ENCODE data around the gene RHEB.
"Not testable (repeated sequence)": the region's sequence is repeated elsewhere in the genome, so short reads cannot be mapped to it uniquely, and the experiment has no call there.

RHEB gene

GRCh38 chr7:151524845-151525244 lies 5.2 kb upstream of the RHEB start:
- no peak for DNase-seq

- no peak for DNase-seq
Measured at GRCh38 chr7:151524331-151524730, 4.6 kb upstream of the RHEB start.

GRCh38 chr7:151520419-151521261 lies 945 bp upstream of the RHEB start:
- peak; percentile 52 for DNase-seq

- not testable (repeated sequence) for DNase-seq
Measured at GRCh38 chr7:151518947-151519764, 539 bp downstream of the RHEB start.

GRCh38 chr7:151518105-151518946 lies 1.4 kb downstream of the RHEB start:
- peak; percentile 28 for DNase-seq

DNA sequence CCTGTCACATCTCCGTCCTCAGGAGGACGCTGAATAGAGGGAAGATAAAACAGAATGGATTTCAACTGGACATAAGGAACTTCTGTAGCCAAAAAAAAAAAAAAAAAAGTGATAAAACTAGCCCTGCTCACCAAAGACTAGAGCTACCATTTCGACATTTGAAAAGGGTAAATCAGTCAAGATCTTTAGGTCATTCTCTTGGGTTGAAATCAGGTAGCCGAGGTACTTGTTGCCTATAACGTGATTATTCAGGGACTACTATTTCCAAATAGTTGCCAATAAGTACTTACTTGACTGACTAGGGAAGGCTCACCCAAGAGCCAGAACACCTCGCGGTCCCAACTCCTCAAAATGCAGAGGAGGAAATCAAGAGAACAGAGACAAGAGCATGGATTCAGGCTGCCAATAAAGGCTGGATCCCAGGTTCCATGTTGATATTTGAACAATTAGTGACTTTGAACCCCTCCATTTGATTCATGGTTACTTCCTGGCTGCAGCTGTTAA lies 2.0 kb downstream of the RHEB start:
- DNase-seq = no peak

GRCh38 chr7:151515276-151515565 lies 4.5 kb downstream of the RHEB start:
- DNase-seq = no peak

DNA sequence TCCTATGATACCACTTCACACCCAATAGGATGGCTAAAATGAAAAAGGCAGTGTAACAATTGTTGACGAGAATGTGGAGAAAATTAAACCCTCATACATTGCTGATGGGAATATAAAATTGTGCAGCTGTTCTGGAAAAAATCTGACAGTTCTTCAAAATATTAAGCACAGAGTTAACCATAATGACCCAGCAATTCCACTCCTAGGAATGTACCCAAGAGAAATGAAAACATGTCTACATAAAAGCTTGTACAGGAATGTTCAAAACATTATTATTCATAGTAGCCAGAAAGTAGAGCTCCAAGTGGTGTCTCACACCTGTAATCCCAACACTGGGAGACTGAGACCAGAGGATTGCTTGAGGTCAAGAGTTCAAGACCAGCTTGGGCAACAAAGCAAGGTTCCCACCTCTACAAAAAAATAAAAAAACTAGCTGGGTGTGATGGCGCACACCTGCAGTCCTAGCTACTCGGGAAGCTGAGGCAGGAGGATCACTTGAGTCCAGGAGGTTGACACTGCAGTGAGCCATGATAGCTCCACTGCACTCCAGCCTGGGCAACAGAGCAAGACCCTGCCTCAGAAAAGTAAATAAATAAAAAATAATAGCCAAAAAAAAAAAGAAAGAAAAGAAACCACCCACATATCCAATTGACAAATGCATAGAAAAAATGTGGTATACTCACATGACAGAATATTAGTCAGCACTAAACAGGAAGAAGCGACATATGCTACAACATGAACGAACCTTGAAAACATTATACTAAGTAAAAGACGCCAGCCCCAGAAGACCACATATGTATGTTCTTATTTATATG lies 5.0 kb downstream of the RHEB start:
- no peak for DNase-seq

DNA sequence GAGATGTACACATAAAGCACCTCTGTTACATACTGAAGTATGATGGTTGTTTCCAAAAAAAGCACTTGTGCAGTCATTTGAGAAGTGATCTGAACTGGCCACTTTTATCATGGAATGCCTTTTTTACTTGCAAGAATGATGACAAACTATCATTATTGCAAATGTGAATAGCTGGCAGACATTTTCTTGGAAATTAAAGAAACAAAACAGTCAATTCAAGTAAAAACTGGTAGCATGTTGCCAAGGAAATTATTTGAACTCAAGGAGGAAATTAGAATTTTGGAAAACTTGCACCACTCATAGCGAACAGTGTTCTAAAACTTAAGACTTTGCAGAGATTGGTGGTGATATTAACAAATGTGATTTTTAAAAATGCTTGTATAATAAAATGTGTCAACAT lies 6.6 kb downstream of the RHEB start:
- no peak for DNase-seq

DNA sequence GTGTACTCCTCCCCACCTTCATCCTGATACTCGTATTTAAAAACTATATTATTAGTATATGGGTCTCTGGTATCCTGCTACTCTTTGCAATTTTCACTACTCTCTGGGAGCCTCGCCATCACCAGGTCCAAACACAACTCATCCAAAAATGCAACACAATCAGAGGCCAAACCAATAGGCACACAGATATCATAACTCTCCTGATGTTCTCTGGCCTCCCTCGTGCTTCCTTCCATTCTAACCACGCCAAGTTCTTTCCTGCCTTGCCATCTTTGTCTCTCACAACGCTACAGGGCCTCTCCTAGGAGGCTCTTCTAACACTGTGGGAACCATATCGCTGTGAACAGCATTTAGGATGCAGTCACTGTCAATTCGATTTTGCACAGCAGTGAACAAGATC lies 7.3 kb downstream of the RHEB start:
- no peak for DNase-seq

DNA sequence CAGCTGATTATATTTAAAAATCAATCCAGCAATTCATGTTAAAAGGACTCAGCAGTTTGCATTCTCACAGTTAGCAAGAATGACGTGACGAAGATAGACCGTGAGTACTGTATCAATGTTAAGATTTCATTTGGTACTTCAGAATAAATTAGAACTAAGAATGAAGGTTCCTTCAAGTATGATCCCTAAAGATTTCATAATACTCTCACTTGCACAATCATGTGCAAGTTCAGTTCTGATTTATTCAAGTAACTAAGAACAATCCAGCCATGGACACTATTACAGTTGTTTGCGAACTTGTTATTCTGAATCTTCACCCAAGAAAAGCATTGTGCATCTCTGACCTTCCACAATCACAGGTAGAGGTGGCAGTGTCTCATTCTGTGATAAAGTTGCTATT lies 7.7 kb downstream of the RHEB start:
- no peak for DNase-seq

DNA sequence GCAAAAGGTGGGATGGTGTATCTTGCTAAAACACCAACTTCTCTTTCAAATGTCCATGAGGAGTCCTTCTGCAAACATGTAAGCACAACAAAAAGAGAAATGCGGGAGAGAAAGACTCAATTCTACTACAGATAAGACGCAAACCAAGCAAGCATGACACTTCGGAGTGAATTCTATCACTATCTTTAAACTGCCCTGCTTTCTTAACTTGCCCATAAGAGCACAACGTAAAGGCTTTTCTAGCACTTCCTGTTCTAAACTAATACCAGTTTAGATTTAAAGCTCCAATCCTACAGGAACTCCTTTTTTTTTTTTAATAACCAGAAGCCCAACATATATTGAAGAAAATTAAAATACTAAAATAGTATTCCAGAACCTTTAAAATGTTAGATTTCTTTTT lies 8.4 kb downstream of the RHEB start:
- DNase-seq = no peak

DNA sequence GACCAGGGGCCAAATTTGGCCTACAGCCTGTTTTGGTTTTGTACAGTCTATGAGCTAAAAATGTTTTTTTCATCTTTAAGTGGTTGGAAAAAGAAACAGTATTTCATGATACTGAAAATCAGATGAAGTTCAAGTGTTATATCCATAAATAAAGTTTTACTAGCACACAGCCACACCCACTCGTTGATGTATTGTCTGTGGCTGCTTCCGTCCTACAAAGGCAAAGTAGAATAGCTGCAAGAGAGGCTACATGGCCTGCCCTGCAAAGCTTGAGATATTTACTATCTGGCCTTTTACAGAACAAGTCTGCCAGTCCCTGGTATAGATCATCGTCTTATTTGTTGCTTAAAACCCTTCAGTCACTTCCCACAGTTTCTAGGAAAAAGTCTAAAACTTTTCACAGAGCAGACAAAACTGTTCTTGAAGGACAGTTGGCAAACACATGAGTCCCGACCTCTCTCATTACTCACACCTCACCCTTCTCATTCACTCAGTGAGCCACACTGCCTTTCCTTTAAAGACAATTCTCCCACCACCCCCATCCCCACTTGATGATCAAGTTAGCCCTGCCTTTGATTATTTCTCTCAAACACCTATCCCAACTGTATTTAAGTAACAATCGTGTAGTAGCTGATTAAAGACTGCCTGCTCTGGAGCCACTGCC lies 9.9 kb downstream of the RHEB start:
- DNase-seq = no peak

DNA sequence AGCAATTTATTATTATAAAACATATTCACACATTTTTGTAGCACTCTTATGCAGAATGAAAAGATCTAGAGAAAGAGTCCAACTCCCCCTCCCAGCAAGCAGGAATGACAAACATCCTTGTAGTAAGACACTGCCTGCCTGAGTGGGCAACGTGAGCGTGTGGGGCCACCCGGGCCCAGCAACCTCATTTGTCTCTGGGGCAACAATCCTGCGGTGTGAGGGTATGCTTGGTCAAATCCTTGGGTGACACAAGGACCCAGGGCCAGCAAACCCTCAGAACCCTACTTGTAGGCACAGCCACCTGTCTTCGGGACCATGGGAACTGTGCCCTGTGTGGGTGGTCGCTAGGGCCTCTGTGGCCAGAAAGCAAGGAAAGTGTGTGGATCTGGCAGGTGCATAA lies 10.7 kb downstream of the RHEB start:
- no peak for DNase-seq

DNA sequence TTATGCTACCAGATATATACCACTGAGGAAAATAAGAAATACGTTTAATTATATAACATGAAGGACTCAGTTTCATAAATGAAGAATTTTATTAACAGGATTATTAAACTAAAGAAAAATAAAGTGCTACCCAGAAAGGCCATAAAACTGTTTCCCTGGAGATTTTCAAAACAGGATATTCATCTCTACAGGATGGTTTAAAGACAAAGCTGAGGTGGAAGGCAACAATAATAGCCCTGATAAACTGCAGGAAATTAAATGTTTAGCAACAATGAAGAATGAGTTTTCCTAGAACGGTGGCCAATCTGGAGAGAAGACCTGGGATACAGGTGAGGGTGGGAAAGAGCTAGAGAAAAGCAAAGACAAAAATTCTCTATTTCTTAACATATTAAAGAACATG lies 11.9 kb downstream of the RHEB start:
- DNase-seq = no peak

DNA sequence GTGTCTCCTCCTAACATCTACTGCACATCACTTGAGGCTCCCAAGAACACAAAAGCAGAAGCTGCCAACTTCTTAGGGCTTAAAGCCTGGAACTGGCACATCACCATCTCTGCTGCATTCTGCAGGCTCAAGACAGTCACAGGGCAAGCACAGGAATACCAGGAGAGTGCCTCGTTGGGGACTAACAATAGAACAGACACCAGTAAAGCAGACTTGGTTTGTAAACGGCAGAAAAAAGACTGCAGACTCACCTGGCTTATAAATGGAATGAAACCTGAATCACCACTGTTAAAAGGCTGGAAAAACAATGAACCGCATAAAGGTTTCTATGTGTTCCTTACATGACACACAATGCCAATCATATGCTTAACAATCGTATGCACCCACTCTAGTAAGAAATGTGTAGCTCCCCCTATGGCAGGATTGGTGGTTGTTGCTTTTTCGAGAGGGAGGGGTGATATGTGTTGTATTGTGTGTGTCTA lies 12.8 kb downstream of the RHEB start:
- DNase-seq = no peak

GRCh38 chr7:151505836-151506468 lies 13.7 kb downstream of the RHEB start:
- no peak for DNase-seq

DNA sequence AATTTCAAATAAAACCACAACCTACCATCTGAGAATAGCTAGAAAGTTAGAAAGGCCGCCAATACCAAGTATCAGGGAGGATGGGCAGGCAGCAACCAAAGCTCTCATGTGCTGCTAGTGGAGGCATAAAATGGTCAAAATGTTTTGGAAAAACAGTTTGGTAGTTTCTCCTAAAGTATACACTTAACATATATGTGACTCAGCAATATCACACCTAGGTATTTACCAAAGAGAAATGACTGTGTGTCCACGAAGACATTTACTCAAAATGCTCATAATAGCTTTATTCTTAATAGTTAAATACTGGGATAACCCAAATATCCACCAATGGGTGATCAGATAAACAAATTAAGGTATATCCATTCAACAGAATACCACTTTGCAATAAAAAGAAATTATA lies 14.3 kb downstream of the RHEB start:
- no peak for DNase-seq

DNA sequence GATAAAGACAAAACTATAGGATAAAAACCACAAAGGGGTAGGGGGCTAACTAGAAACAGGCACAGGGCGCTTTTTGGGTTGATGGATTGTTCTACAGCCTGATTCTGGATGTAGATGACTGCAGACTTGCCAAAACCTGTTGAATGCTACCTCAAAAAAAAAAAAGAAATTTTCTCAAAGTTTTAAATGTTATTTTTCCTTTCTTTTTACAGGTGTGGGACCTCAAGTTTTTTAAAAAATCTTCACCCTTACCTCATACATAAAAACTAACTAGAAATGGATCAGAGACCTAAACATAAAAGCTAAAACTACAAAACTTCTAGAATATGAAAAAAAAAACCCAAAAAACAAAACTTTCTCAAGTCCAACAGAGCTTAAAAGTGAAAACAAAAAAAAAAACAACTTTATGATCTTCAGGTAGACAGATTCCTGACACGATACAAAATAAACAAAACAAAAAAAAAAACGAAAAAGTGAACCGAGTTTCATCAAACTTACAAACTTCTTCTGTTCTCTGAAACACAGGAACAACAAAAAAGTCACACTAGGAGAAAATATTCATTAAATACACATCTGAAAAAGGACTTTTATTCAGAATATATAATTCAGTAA lies 14.9 kb downstream of the RHEB start:
- no peak for DNase-seq

DNA sequence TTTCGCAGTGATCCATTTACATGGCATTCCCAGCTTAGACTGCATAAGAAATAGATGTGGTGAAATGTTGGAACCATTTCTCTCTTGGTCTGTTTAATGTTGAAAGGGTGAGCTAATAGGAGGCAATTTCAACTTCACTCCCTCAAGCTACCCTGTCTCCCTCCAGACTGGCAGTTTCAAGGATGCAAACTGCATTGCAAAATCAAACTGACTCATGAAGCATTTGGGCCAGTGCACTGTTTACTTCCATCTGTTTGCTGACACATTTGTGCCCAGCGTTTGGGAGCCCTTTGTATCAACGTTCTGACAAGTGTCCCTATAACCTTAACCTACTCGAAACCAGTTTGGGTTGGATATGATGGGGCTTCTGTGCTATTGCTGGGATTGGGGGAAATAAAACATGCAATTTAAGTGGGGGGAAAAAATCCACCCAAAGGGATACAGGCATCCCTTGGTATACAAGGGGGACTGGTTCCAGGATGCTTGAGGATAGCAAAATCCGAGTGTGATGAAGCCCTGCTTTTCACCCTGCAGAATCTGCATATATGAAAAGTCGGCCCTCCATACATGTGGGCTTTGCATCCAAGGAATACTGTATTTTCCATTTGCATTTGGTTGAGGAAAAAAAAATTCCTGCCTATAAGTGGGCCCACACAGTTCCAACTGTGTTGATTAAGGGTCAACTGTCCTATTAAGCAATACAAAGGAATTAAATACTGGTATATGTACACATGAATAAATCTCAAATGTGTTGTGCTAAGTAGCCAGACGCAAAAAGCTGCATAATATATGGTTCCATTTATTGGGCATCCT lies 15.6 kb downstream of the RHEB start:
- DNase-seq = no peak

Measured in NCI-H510A treated with DMSO at 0.1 percent for 48 hours (cell line).